Vagina (tissue), 2 donors: Measurements from ENCODE around the gene ICOS. TPM values are rescaled to one million over a fixed set of nuclear protein-coding genes. Genes with fewer than 3 reads are reported as not detected.
A peak's percentile ranks its signal among the peaks of the same experiment; 100 is the strongest.
"Not testable (repeated sequence)": the region's sequence is repeated elsewhere in the genome, so short reads cannot be mapped to it uniquely, and the experiment has no call there.

Source experiments
- DNase-seq, 2 donors: peaks; one replicate each; pipeline ENCODE4 v3.0.0-alpha.2; 2017; ENCODE audit errors: extremely low spot score in 2 of 2
- H3K27ac ChIP-seq: fragments of 200-600 bp; sonication (generic); one replicate; pipeline ENCODE4 v1.5.1; 2019
- H3K27me3 ChIP-seq: fragments of 200-600 bp; sonication (generic); one replicate; pipeline ENCODE4 v1.5.1; 2019
- H3K36me3 ChIP-seq, 2 donors: fragments of 200-600 bp; sonication (generic); one replicate each; pipeline ENCODE4 v1.5.1; 2017 to 2019
- H3K4me1 ChIP-seq: fragments of 200-600 bp; sonication (generic); one replicate; pipeline ENCODE4 v1.5.1; 2019
- H3K4me3 ChIP-seq, 2 donors: fragments of 200-600 bp; sonication (generic); 1 replicate in 1 of 2; 2 replicates in 1 of 2; pipeline ENCODE4 v1.5.1; 2016 to 2019
- H3K9me3 ChIP-seq: fragments of 200-600 bp; sonication (generic); one replicate; pipeline ENCODE4 v1.5.1; 2019
- CTCF ChIP-seq, 3 experiments: fragments of 450-650 bp in 2 of 3; fragments of 200-600 bp in 1 of 3; sonication (generic) in 1 of 3; IDR thresholded peaks; one replicate each; pipeline ENCODE4 v1.5.1; 2017 to 2019; ENCODE audit warnings: antibody characterized with exemption in 3 of 3, mild to moderate bottlenecking in 2 of 3, moderate library complexity in 2 of 3
- POLR2A ChIP-seq, 2 donors: fragments of 450-650 bp; IDR thresholded peaks; one replicate each; pipeline ENCODE4 v1.6.1; 2017; ENCODE audit warnings: antibody characterized with exemption in 2 of 2, mild to moderate bottlenecking in 2 of 2, moderate library complexity in 2 of 2
- POLR2AphosphoS5 ChIP-seq, 2 donors: sonication (generic); formaldehyde crosslinking; IDR thresholded peaks; one replicate each; pipeline ENCODE4 v1.9.0; 2017; ENCODE audit warnings: antibody characterized with exemption in 2 of 2, mild to moderate bottlenecking in 2 of 2, low read depth in 1 of 2; ENCODE audit not compliant: insufficient read depth in 1 of 2
- intact Hi-C: fragments of 100-400 bp; cut with DNase I; formaldehyde crosslinking; loops from one replicate; pipeline ENCODE4 v1.15.1; 2023
- total RNA-seq: library from RNA; depleted of rRNA; stranded (reverse); fragments of >200 nt; gene quantifications from one replicate; pipeline ENCODE4 v1.2.3, GENCODE V29; 2016

ICOS gene
- total RNA-seq, 1 donor from 2014 or later: 1.7 TPM

GRCh38 chr2:203936949-203937348, 386 bp downstream of the ICOS start:
- Histone ChIP-seq H3K4me3 (no peak overlapping the region), H3K27ac (no peak overlapping the region), H3K9me3 (no peaks in the 10 kb centered on the region), H3K36me3 (no peaks in the 10 kb centered on the region), H3K4me1 (no peaks in the 10 kb centered on the region), H3K27me3 (no peaks in the 10 kb centered on the region)
- intact Hi-C loops: no loop called here
- TF ChIP-seq POLR2AphosphoS5 (IDR thresholded peaks at IDR 0.05; ENCODE audit: insufficient read depth in 1 of 2, low read depth in 1 of 2): no peak
- DNase-seq: no peak

- no peaks in the 10 kb centered on the region for H3K36me3 ChIP-seq
- H3K4me3 ChIP-seq: peak overlapping the region; percentile 0 to 17
- no peaks in the 10 kb centered on the region for H3K9me3 ChIP-seq
- no peaks in the 10 kb centered on the region for H3K4me1 ChIP-seq
- intact Hi-C loops: no loop called here
- H3K27ac ChIP-seq: no peak overlapping the region
- no peaks in the 10 kb centered on the region for H3K27me3 ChIP-seq
- no peak for TF ChIP-seq POLR2A (IDR thresholded peaks at IDR 0.05)
- TF ChIP-seq CTCF (IDR thresholded peaks at IDR 0.05): no peak
- no peak for TF ChIP-seq POLR2AphosphoS5 (IDR thresholded peaks at IDR 0.05; ENCODE audit: insufficient read depth in 1 of 2, low read depth in 1 of 2)
- no peak for DNase-seq
Measured at GRCh38 chr2:203937788-203938187, 1.2 kb downstream of the ICOS start.

GRCh38 chr2:203940039-203940438, 3.5 kb downstream of the ICOS start:
- Histone ChIP-seq H3K9me3 (no peaks in the 10 kb centered on the region), H3K27ac (no peak overlapping the region), H3K36me3 (no peaks in the 10 kb centered on the region), H3K4me1 (no peaks in the 10 kb centered on the region), H3K4me3 (no peak overlapping the region), H3K27me3 (no peaks in the 10 kb centered on the region)
- DNase-seq: no peak
- no peak for TF ChIP-seq CTCF (IDR thresholded peaks at IDR 0.05)
- no peak for TF ChIP-seq POLR2AphosphoS5 (IDR thresholded peaks at IDR 0.05; ENCODE audit: insufficient read depth in 1 of 2, low read depth in 1 of 2)
- no peak for TF ChIP-seq POLR2A (IDR thresholded peaks at IDR 0.05)
- intact Hi-C loops: no loop called here

- H3K4me3 ChIP-seq, H3K27ac ChIP-seq, intact Hi-C loops: not testable (repeated sequence)
Measured at GRCh38 chr2:203943493-203944382, 7.2 kb downstream of the ICOS start.

GRCh38 chr2:203948733-203949132, 12.2 kb downstream of the ICOS start:
- Histone ChIP-seq H3K27ac (no peak overlapping the region), H3K4me3 (no peak overlapping the region), H3K36me3 (no peaks in the 10 kb centered on the region), H3K4me1 (no peaks in the 10 kb centered on the region), H3K9me3 (no peaks in the 10 kb centered on the region), H3K27me3 (no peaks in the 10 kb centered on the region)
- intact Hi-C loops: no loop called here
- DNase-seq: no peak
- no peak for TF ChIP-seq CTCF (IDR thresholded peaks at IDR 0.05)
- no peak for TF ChIP-seq POLR2A (IDR thresholded peaks at IDR 0.05)
- no peak for TF ChIP-seq POLR2AphosphoS5 (IDR thresholded peaks at IDR 0.05; ENCODE audit: insufficient read depth in 1 of 2, low read depth in 1 of 2)

More at GRCh38 chr2:203943493-203944382, 7.2 kb downstream of the ICOS start:
- H3K9me3 ChIP-seq, H3K4me1 ChIP-seq, H3K27me3 ChIP-seq, DNase-seq, H3K36me3 ChIP-seq: not testable (repeated sequence)

- TF ChIP-seq CTCF (IDR thresholded peaks at IDR 0.05): no peak
- TF ChIP-seq POLR2AphosphoS5 (IDR thresholded peaks at IDR 0.05; ENCODE audit: insufficient read depth in 1 of 2, low read depth in 1 of 2): no peak
- TF ChIP-seq POLR2A (IDR thresholded peaks at IDR 0.05): no peak
- intact Hi-C loops: no loop called here
- no peak for DNase-seq
- Histone ChIP-seq H3K4me1 (no peaks in the 10 kb centered on the region), H3K27me3 (no peaks in the 10 kb centered on the region), H3K4me3 (no peak overlapping the region), H3K36me3 (no peaks in the 10 kb centered on the region), H3K9me3 (no peaks in the 10 kb centered on the region), H3K27ac (no peak overlapping the region)
Measured at GRCh38 chr2:203949228-203949627, 12.7 kb downstream of the ICOS start.
